ENCODE data around the gene ITGAX. TPM values are rescaled to one million over a fixed set of nuclear protein-coding genes. Genes with fewer than 3 reads are reported as not detected.

ITGAX gene
- total RNA-seq, 2 donors from 2014 or later = 9.7 to 32.9 TPM

DNA sequence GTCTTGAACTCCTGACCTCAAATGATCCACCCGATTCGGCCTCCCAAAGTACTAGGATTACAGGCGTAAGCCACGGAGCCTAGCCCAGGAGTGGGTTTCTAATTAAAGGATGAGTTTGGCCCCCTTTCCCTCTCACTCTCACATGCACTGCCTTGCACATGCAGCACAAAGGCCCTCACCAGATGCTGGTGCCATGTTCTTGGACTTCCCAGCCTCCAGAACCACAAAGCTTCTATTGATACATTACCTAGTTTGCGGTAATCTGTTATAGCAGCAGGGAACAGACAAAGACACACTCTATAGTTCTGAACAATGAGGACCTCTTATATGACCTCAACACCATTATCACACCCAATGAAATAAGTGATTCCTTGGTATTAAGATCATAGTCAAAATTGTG is 20.3 kb downstream of the ITGAX start:
- Histone ChIP-seq H3K9me3 (no peaks in the 10 kb centered on the region), H3K27ac (no peak overlapping the region), H3K27me3 (replicated peaks; ENCODE audit: insufficient read depth) (no peaks in the 10 kb centered on the region), H3K4me1 (ENCODE audit: control insufficient read depth in 1 of 2, low read depth in 2 of 2) (no peaks in the 10 kb centered on the region), H3K36me3 (no peaks in the 10 kb centered on the region), H3K4me3 (no peak overlapping the region)
- TF ChIP-seq, protein P1, sequence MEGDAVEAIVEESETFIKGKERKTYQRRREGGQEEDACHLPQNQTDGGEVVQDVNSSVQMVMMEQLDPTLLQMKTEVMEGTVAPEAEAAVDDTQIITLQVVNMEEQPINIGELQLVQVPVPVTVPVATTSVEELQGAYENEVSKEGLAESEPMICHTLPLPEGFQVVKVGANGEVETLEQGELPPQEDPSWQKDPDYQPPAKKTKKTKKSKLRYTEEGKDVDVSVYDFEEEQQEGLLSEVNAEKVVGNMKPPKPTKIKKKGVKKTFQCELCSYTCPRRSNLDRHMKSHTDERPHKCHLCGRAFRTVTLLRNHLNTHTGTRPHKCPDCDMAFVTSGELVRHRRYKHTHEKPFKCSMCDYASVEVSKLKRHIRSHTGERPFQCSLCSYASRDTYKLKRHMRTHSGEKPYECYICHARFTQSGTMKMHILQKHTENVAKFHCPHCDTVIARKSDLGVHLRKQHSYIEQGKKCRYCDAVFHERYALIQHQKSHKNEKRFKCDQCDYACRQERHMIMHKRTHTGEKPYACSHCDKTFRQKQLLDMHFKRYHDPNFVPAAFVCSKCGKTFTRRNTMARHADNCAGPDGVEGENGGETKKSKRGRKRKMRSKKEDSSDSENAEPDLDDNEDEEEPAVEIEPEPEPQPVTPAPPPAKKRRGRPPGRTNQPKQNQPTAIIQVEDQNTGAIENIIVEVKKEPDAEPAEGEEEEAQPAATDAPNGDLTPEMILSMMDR (IDR thresholded peaks at IDR 0.05) = no peak
- no peak for DNase-seq (ENCODE audit: low spot score)
- ATAC-seq (ENCODE audit: insufficient number of reproducible peaks, low FRiP score, low read depth) = no peak

DNA sequence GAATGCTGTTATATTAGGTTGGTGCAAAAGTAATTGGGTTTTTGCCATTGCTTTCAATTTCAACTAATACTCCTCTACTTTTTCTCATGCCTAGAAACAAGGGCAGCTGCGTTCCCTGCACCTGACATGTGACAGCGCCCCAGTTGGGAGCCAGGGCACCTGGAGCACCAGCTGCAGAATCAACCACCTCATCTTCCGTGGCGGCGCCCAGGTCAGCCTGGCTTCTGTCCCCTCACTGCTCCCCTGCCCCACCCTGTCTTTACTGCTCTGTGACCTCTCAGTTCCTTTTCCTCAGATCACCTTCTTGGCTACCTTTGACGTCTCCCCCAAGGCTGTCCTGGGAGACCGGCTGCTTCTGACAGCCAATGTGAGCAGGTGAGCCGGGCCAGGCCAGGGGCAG is 21.7 kb downstream of the ITGAX start:
- Histone ChIP-seq H3K36me3 (no peaks in the 10 kb centered on the region), H3K27me3 (replicated peaks; ENCODE audit: insufficient read depth) (no peaks in the 10 kb centered on the region), H3K4me1 (ENCODE audit: control insufficient read depth in 1 of 2, low read depth in 2 of 2) (no peaks in the 10 kb centered on the region), H3K9me3 (no peaks in the 10 kb centered on the region), H3K4me3 (no peak overlapping the region), H3K27ac (no peak overlapping the region)
- no peak for DNase-seq (ENCODE audit: low spot score)
- ATAC-seq (ENCODE audit: insufficient number of reproducible peaks, low FRiP score, low read depth) = no peak
- TF ChIP-seq, protein P1 (IDR thresholded peaks at IDR 0.05) = no peak

DNA sequence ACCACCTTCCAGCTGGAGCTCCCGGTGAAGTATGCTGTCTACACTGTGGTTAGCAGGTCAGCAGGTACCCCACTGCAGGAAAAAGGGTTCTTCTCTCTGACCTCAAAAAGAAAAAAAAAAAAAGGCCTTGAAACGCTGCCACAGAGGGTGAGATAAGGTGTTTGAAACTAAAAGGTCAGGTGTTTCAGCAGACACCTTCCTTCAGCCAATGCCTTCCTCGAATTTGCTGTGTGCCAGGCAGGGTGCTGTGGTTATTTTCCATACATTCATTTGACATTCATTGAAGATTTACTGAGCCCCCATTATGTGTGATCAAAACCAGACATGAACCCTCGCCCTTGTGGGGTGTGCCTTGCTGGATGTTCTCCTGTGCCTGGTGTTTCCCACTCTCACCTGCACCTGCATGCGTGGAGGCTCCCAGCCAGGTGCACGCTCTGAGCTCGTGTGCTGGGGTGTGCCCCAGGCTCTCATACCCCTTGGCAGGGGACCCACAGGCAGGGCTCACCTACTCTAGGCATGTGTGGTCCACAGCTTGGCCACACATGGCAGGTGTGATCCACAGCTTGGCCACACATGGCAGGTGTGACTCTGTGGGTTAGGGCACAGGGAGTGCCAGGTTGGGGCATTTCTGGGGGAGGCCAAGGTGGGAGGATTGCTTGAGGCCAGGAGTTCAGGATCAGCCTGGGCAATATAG is 22.4 kb downstream of the ITGAX start:
- no peak for DNase-seq (ENCODE audit: low spot score)
- no peak overlapping the region for H3K4me3 ChIP-seq
- H3K4me1 ChIP-seq (ENCODE audit: control insufficient read depth in 1 of 2, low read depth in 2 of 2) = no peaks in the 10 kb centered on the region
- H3K36me3 ChIP-seq = no peaks in the 10 kb centered on the region
- H3K27me3 ChIP-seq (replicated peaks; ENCODE audit: insufficient read depth) = no peaks in the 10 kb centered on the region
- TF ChIP-seq, protein P1 (IDR thresholded peaks at IDR 0.05) = no peak
- no peak overlapping the region for H3K27ac ChIP-seq
- H3K9me3 ChIP-seq = no peaks in the 10 kb centered on the region
- ATAC-seq (ENCODE audit: insufficient number of reproducible peaks, low FRiP score, low read depth) = no peak

DNA sequence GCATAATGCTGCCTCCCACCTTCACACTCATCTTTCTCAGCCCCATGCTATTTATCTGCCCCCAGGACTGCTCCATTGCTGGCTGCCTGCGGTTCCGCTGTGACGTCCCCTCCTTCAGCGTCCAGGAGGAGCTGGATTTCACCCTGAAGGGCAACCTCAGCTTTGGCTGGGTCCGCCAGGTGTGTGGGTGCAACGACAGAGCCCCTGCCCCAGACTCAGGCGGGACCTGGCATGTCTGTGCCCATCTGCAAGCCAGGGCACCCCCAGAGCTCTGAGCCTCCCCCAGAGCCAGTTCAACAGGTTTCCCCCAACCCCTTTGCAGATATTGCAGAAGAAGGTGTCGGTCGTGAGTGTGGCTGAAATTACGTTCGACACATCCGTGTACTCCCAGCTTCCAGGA is 25.2 kb downstream of the ITGAX start:
- ATAC-seq (ENCODE audit: insufficient number of reproducible peaks, low FRiP score, low read depth) (no peak), DNase-seq (ENCODE audit: low spot score) (no peak)
- Histone ChIP-seq H3K9me3 (no peaks in the 10 kb centered on the region), H3K4me1 (ENCODE audit: control insufficient read depth in 1 of 2, low read depth in 2 of 2) (no peaks in the 10 kb centered on the region), H3K27me3 (replicated peaks; ENCODE audit: insufficient read depth) (no peaks in the 10 kb centered on the region), H3K27ac (no peak overlapping the region), H3K36me3 (no peaks in the 10 kb centered on the region), H3K4me3 (no peak overlapping the region)
- TF ChIP-seq, protein P1 (IDR thresholded peaks at IDR 0.05) = no peak

DNA sequence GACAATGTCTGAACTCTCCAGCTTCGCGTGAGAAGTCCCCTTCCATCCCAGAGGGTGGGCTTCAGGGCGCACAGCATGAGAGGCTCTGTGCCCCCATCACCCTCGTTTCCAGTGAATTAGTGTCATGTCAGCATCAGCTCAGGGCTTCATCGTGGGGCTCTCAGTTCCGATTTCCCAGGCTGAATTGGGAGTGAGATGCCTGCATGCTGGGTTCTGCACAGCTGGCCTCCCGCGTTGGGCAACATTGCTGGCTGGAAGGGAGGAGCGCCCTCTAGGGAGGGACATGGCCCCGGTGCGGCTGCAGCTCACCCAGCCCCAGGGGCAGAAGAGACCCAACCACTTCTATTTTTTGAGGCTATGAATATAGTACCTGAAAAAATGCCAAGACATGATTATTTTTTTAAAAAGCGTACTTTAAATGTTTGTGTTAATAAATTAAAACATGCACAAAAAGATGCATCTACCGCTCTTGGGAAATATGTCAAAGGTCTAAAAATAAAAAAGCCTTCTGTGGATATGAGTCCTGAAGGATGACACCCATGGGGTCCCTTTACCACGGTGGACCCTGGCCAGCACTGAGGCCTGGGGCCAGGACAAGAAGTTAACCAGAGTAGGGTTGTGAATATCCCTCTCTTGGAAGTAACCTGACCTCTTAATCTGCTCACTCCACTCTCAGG is 27.6 kb downstream of the ITGAX start:
- H3K27me3 ChIP-seq (replicated peaks; ENCODE audit: insufficient read depth) = no peaks in the 10 kb centered on the region
- no peak overlapping the region for H3K4me3 ChIP-seq
- H3K27ac ChIP-seq = no peak overlapping the region
- no peaks in the 10 kb centered on the region for H3K9me3 ChIP-seq
- no peaks in the 10 kb centered on the region for H3K36me3 ChIP-seq
- ATAC-seq (ENCODE audit: insufficient number of reproducible peaks, low FRiP score, low read depth) (no peak), DNase-seq (ENCODE audit: low spot score) (no peak)
- TF ChIP-seq, protein P1 (IDR thresholded peaks at IDR 0.05) = peak; percentile 26
- no peaks in the 10 kb centered on the region for H3K4me1 ChIP-seq (ENCODE audit: control insufficient read depth in 1 of 2, low read depth in 2 of 2)

All from thoracic aorta (tissue), 2 donors.